GM10847 (cell line): ENCODE data around the gene HTR1E.

Experiments
- POLR2A ChIP-seq: IDR thresholded peaks from 2 replicates; pipeline ENCODE4 v1.6.1; 2011; ENCODE audit not compliant: insufficient read length; ENCODE audit errors: extremely low read depth

HTR1E gene

DNA sequence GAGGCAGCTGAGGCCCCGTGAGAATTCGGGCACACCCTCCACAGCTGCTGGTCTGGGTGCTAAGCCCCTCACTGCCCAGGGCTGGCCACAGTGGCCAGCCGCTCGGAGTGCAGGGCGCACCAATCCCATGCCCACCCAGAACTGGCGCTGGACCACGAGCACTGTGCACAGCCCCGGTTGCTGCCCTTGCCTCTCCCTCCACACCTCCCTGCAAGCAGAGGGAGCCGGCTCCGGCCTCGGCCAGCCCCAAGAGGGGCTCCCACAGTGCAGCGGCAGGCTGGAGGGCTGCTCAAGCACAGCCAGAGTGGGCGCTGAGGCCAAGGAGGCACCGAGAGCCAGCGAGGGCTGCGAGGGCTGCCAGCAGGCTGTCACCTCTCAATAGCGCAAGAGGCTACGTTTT lies 122.6 kb downstream of the HTR1E start:
- no peak for TF ChIP-seq POLR2A

DNA sequence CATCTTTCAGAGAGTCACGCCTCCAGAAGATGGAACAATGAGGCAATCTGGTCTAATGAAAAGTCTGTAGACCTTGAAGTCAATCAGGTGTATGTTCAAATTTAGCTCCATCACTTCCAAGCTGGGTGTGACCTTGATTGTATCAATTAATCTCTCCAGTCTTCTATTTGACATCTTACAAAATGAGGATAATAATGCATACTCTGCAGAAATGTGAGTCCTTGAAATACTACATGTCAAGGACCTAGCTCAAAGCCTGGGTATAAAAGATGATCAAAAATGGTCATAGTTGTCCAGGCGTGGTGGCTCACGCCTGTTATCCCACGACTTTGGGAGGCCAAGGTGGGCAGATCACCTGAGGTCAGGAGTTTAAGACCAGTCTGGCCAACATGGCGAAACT lies 127.8 kb downstream of the HTR1E start:
- TF ChIP-seq POLR2A, result no peak
